Esophagus squamous epithelium (tissue), 5 donors: Measurements from ENCODE around the gene CNPY3. TPM values are rescaled to one million over a fixed set of nuclear protein-coding genes. Genes with fewer than 3 reads are reported as not detected.

Source experiments
- DNase-seq: peaks from one replicate; lab custom pipeline; 2025; lab: John Stamatoyannopoulos, UW
- H3K27ac ChIP-seq, 4 donors: fragments of 200-600 bp; sonication (generic); one replicate each; pipeline ENCODE4 v1.5.1; 2016 to 2019; ENCODE audit warnings: mild to moderate bottlenecking in 1 of 4
- H3K27me3 ChIP-seq, 4 donors: fragments of 200-600 bp; sonication (generic); 1 replicate in 3 of 4; 2 replicates in 1 of 4; pipeline versions ENCODE4 v1.5.1 to v1.6.0; 2017 to 2021; ENCODE audit warnings: antibody characterized with exemption in 1 of 4
- H3K36me3 ChIP-seq, 3 donors: fragments of 200-600 bp; sonication (generic); one replicate each; pipeline ENCODE4 v1.5.1; 2016 to 2019
- H3K4me1 ChIP-seq, 3 donors: fragments of 200-600 bp; sonication (generic); one replicate each; pipeline ENCODE4 v1.5.1; 2017 to 2019
- H3K4me3 ChIP-seq, 4 donors: fragments of 200-600 bp; sonication (generic); 1 replicate in 3 of 4; 2 replicates in 1 of 4; pipeline ENCODE4 v1.5.1; 2016 to 2019; ENCODE audit warnings: mild to moderate bottlenecking in 2 of 4, moderate library complexity in 1 of 4
- H3K9me3 ChIP-seq, 3 donors: fragments of 200-600 bp; sonication (generic); one replicate each; pipeline ENCODE4 v1.5.1; 2016 to 2019
- POLR2A ChIP-seq, 4 donors: fragments of 450-650 bp; IDR thresholded peaks; one replicate each; pipeline ENCODE4 v1.6.1; 2017; ENCODE audit warnings: antibody characterized with exemption in 4 of 4, mild to moderate bottlenecking in 4 of 4, moderate library complexity in 3 of 4
- WGBS, 2 donors: methylation state at CpG; one replicate each; pipeline ENCODE4 v1.1.5; 2018; 5-methylcytosine and 5-hydroxymethylcytosine counted together
- intact Hi-C: fragments of 100-400 bp; cut with DNase I; formaldehyde crosslinking; loops from one replicate; pipeline ENCODE4 v1.15.0; 2022
- total RNA-seq, 4 donors: library from RNA; depleted of rRNA; stranded (reverse); fragments of >200 nt; gene quantifications; one replicate each; pipeline ENCODE4 v1.1.0, GENCODE V29; 2016
- TF ChIP-seq, protein P1 (sequence below), 6 experiments: fragments of 450-650 bp in 4 of 6; fragments of 200-600 bp in 2 of 6; sonication (generic) in 2 of 6; IDR thresholded peaks; one replicate each; pipeline ENCODE4 v1.5.1; 2016 to 2019; ENCODE audit warnings: antibody characterized with exemption in 6 of 6, mild to moderate bottlenecking in 4 of 6, moderate library complexity in 4 of 6
- donor health status: DM: yes; HTN: yes; CAD: no.

CNPY3 gene
- total RNA-seq, 4 donors from 2014 or later = 10.3 to 24.6 (median 17.7) TPM

DNA sequence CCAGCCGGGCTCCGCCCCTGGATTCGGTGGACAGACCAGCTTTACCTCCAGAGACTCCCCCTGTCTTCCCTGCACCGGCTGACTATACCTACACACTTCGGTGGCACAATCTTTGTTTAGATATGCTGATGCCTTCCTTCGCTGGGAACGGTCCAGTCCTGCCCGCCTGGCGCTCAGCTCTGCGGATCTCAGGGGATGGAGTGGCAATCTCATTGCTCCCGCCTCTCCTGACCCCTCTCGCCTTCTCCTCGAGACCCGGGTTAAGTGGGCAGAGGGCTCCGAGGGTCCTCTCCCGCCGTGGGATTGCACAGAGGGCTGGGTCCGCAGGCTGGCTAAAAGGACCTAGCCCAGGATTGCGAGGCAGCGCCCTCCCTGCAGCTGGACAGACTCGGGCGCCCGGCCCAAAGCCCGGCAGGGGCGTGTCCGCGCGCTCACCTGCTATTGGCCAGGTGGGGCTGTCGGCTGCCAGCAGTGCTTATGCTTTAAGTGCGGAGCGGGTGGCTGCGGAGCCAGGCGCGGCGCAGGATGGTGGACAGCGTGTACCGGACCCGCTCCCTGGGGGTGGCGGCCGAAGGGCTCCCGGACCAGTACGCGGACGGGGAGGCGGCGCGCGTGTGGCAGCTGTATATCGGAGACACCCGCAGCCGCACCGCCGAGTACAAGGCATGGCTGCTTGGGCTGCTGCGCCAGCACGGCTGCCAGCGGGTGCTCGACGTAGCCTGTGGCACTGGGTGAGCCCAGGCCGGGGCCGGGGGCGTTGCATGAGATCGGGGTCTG lies 31.2 kb downstream of the CNPY3 start, which contains the start of gene GNMT:
Gene GNMT, plus strand, starts transcription at position 512 of the 777 bp plus-strand sequence. Its CDS starts 14 bp downstream, at position 526.
- H3K27me3 ChIP-seq = no peaks in the 10 kb centered on the region
- peak within 1 kb of the TSS in 3 of 4 donors; percentile 4 to 33 (median 13) for H3K27ac ChIP-seq

GRCh38 chr6:42961020-42961470 lies 31.8 kb downstream of the CNPY3 start:
- H3K9me3 ChIP-seq = no peaks in the 10 kb centered on the region
- whole genome bisulfite sequencing, 2 donors = 30 to 31% methylated on average over 7 to 13 of the region's 15 CpGs
- peaks cover 0 to 40% (median 0%) of the 10 kb centered on the region in 3 donors for H3K36me3 ChIP-seq
- DNase-seq = no peak
- peaks cover 14 to 20% (median 17%) of the 10 kb centered on the region in 3 donors for H3K4me1 ChIP-seq
- peak overlapping the region; percentile 36 to 73 (median 50) for H3K4me3 ChIP-seq
- intact Hi-C loops = loop anchor here (10.0 kb wide), 1 partner anchor 104 kb away; no protein-coding TSS in a partner anchor
- TF ChIP-seq, protein P1, sequence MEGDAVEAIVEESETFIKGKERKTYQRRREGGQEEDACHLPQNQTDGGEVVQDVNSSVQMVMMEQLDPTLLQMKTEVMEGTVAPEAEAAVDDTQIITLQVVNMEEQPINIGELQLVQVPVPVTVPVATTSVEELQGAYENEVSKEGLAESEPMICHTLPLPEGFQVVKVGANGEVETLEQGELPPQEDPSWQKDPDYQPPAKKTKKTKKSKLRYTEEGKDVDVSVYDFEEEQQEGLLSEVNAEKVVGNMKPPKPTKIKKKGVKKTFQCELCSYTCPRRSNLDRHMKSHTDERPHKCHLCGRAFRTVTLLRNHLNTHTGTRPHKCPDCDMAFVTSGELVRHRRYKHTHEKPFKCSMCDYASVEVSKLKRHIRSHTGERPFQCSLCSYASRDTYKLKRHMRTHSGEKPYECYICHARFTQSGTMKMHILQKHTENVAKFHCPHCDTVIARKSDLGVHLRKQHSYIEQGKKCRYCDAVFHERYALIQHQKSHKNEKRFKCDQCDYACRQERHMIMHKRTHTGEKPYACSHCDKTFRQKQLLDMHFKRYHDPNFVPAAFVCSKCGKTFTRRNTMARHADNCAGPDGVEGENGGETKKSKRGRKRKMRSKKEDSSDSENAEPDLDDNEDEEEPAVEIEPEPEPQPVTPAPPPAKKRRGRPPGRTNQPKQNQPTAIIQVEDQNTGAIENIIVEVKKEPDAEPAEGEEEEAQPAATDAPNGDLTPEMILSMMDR (IDR thresholded peaks at IDR 0.05) = no peak
- no peak for TF ChIP-seq POLR2A (IDR thresholded peaks at IDR 0.05)
- H3K27me3 ChIP-seq = no peaks in the 10 kb centered on the region
- H3K27ac ChIP-seq = peak overlapping the region in 3 of 4 donors; percentile 4 to 33 (median 13)

More for the DNA sequence above, 31.2 kb downstream of the CNPY3 start, which contains the start of gene GNMT:
- peaks cover 0 to 34% (median 0%) of the 10 kb centered on the region in 3 donors for H3K36me3 ChIP-seq
- peak within 1 kb of the TSS; percentile 36 to 73 (median 50) for H3K4me3 ChIP-seq
- WGBS, 2 donors = 2 to 22% methylated on average over 10 to 23 of the region's 62 CpGs
- TF ChIP-seq POLR2A (IDR thresholded peaks at IDR 0.05) = no peak
- TF ChIP-seq, protein P1 (IDR thresholded peaks at IDR 0.05) = no peak
- DNase-seq = no peak
- no peaks in the 10 kb centered on the region for H3K9me3 ChIP-seq
- intact Hi-C loops = loop anchor here (10.0 kb wide), 1 partner anchor 104 kb away; no protein-coding TSS in a partner anchor
- H3K4me1 ChIP-seq = peaks cover 14 to 20% (median 17%) of the 10 kb centered on the region in 3 donors

DNA sequence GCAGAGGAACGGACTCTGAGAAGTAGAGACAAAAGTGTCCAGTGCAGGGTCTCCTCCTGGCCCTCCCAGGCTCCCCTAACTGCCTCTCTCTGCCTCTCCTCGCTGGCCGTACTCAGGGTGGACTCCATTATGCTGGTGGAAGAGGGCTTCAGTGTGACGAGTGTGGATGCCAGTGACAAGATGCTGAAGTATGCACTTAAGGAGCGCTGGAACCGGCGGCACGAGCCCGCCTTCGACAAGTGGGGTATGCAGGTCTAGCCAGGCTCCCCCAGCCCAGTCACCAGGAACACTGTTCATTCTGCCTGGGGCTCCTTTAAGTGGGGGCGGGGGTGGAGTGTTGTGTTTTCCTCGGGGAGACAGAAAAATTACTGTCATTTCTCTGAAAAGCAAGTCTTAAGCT lies 32.8 kb downstream of the CNPY3 start:
- TF ChIP-seq, protein P1 (IDR thresholded peaks at IDR 0.05) = no peak
- no peak for TF ChIP-seq POLR2A (IDR thresholded peaks at IDR 0.05)
- peaks cover 0 to 49% (median 5%) of the 10 kb centered on the region in 3 donors for H3K36me3 ChIP-seq
- H3K27me3 ChIP-seq = no peaks in the 10 kb centered on the region
- no peaks in the 10 kb centered on the region for H3K9me3 ChIP-seq
- H3K4me3 ChIP-seq = no peak overlapping the region
- WGBS, 2 donors = 84 to 89% methylated on average over 12 of the region's 12 CpGs
- DNase-seq = no peak
- H3K27ac ChIP-seq = no peak overlapping the region
- intact Hi-C loops = loop anchor here (10.0 kb wide), 1 partner anchor 103 kb away; no protein-coding TSS in a partner anchor
- peaks cover 14 to 20% (median 17%) of the 10 kb centered on the region in 3 donors for H3K4me1 ChIP-seq

- Histone ChIP-seq H3K4me3 (no peak overlapping the region), H3K4me1 (peaks cover 14 to 20% (median 17%) of the 10 kb centered on the region in 3 donors), H3K9me3 (no peaks in the 10 kb centered on the region), H3K36me3 (peaks cover 0 to 54% (median 9%) of the 10 kb centered on the region in 3 donors), H3K27ac (no peak overlapping the region), H3K27me3 (no peaks in the 10 kb centered on the region)
- 73 to 74% methylated on average over 4 to 6 of the region's 13 CpGs for WGBS, 2 donors
- intact Hi-C loops = loop anchor here (10.0 kb wide), 1 partner anchor 102 kb away; no protein-coding TSS in a partner anchor
- DNase-seq = no peak
- TF ChIP-seq POLR2A (IDR thresholded peaks at IDR 0.05) = no peak
- TF ChIP-seq, protein P1 (IDR thresholded peaks at IDR 0.05) = no peak
Observed at GRCh38 chr6:42962502-42963178, 33.4 kb downstream of the CNPY3 start.
